Thyroid gland (tissue), 4 donors: ENCODE data around the gene MEGF6.

Source experiments
- CTCF ChIP-seq, 6 experiments: fragments of 200-600 bp in 3 of 6; fragments of 450-650 bp in 3 of 6; sonication (generic) in 3 of 6; IDR thresholded peaks; one replicate each; pipeline ENCODE4 v1.5.1; 2016 to 2019; ENCODE audit warnings: antibody characterized with exemption in 6 of 6, mild to moderate bottlenecking in 2 of 6, inconsistent platforms in 1 of 6, moderate library complexity in 1 of 6
- POLR2A ChIP-seq, 2 donors: fragments of 450-650 bp; IDR thresholded peaks; one replicate each; pipeline ENCODE4 v1.6.1; 2017; ENCODE audit warnings: antibody characterized with exemption in 2 of 2, mild to moderate bottlenecking in 2 of 2, moderate library complexity in 1 of 2

- TF ChIP-seq CTCF (IDR thresholded peaks at IDR 0.05) (no peak), POLR2A (IDR thresholded peaks at IDR 0.05) (no peak)
These were observed 45.3 kb upstream of the MEGF6 start for GRCh38 chr1:3656450-3657095.
